Keratinocyte (primary cell): Measurements from ENCODE around the gene ADGRL3. TPM values are rescaled to one million over a fixed set of nuclear protein-coding genes. Genes with fewer than 3 reads are reported as not detected.

Experiments
- DNase-seq: peaks from one replicate; pipeline ENCODE4 v3.0.0-alpha.2; 2011; ENCODE audit warnings: low read depth, missing footprints, low spot score
- FAIRE-seq: peaks from 2 replicates; lab custom pipeline; 2011; peaks lifted over from hg19 to GRCh38; lab: Jason Lieb, UNC
- H2AFZ ChIP-seq: 2 replicates; pipeline ENCODE4 v1.6.0; 2012; ENCODE audit warnings: low read length, control low read depth, inconsistent platforms; ENCODE audit not compliant: control insufficient read depth
- H3K27ac ChIP-seq: 2 replicates; pipeline ENCODE4 v1.5.1; 2011; ENCODE audit warnings: low read length; ENCODE audit not compliant: control insufficient read depth, insufficient read depth
- H3K27me3 ChIP-seq: 3 replicates; pipeline ENCODE4 v1.6.0; 2011; ENCODE audit warnings: low read length; ENCODE audit not compliant: control insufficient read depth, insufficient read depth; ENCODE audit errors: extremely low read depth
- H3K36me3 ChIP-seq, 2 experiments: 2 replicates in 1 of 2; 3 replicates in 1 of 2; pipeline ENCODE4 v1.5.1; 2011; ENCODE audit warnings: low read length in 2 of 2, mild to moderate bottlenecking in 1 of 2; ENCODE audit not compliant: control insufficient read depth in 2 of 2, insufficient read depth in 2 of 2; ENCODE audit errors: extremely low read depth in 1 of 2
- H3K4me1 ChIP-seq: 3 replicates; pipeline ENCODE4 v1.5.1; 2011; ENCODE audit warnings: low read length; ENCODE audit not compliant: control insufficient read depth, insufficient read depth; ENCODE audit errors: extremely low read depth
- H3K4me2 ChIP-seq: 3 replicates; pipeline ENCODE4 v1.6.0; 2011; ENCODE audit warnings: low read depth, low read length; ENCODE audit not compliant: control insufficient read depth, insufficient read depth; ENCODE audit errors: extremely low read depth
- H3K4me3 ChIP-seq, 3 experiments: fragments of 200-600 bp in 1 of 3; sonication (generic) in 1 of 3; 2 replicates in 2 of 3; 3 replicates in 1 of 3; pipeline ENCODE4 v1.5.1; 2011 to 2016; ENCODE audit warnings: low read length in 3 of 3, mild to moderate bottlenecking in 3 of 3, control low read depth in 2 of 3, inconsistent platforms in 1 of 3, low read depth in 1 of 3, mixed read lengths in 1 of 3, mixed run types in 1 of 3, moderate library complexity in 1 of 3; ENCODE audit not compliant: control insufficient read depth in 2 of 3, insufficient read depth in 2 of 3; ENCODE audit errors: extremely low read depth in 1 of 3
- H3K79me2 ChIP-seq: 2 replicates; pipeline ENCODE4 v1.6.0; 2012; ENCODE audit warnings: low read length; ENCODE audit not compliant: control insufficient read depth, insufficient read depth
- H3K9ac ChIP-seq: 3 replicates; pipeline ENCODE4 v1.6.0; 2011; ENCODE audit warnings: low read length; ENCODE audit not compliant: control insufficient read depth, insufficient read depth; ENCODE audit errors: extremely low read depth
- H3K9me1 ChIP-seq: 3 replicates; pipeline ENCODE4 v1.6.0; 2011; ENCODE audit warnings: low read length; ENCODE audit not compliant: control insufficient read depth, insufficient read depth; ENCODE audit errors: extremely low read depth
- H3K9me3 ChIP-seq: 2 replicates; pipeline ENCODE4 v1.5.1; 2012; ENCODE audit warnings: low read depth, low read length; ENCODE audit not compliant: control insufficient read depth
- H4K20me1 ChIP-seq: 3 replicates; pipeline ENCODE4 v1.6.0; 2011; ENCODE audit warnings: low read length; ENCODE audit not compliant: control insufficient read depth, insufficient read depth; ENCODE audit errors: extremely low read depth
- CTCF ChIP-seq, 3 experiments: IDR thresholded peaks in 1 of 3; conservative IDR thresholded peaks in 1 of 3; optimal IDR thresholded peaks in 1 of 3; 2 replicates in 2 of 3; 3 replicates in 1 of 3; pipeline versions ENCODE3 to v1.5.1; 2011; ENCODE audit warnings: low read length in 3 of 3, mild to moderate bottlenecking in 3 of 3, moderate library complexity in 2 of 3, control low read depth in 1 of 3, inconsistent platforms in 1 of 3; ENCODE audit not compliant: insufficient read depth in 2 of 3; ENCODE audit errors: extremely low read depth in 1 of 3
- EZH2 ChIP-seq: IDR thresholded peaks from one replicate; pipeline ENCODE4 v1.6.1; 2012; ENCODE audit warnings: inconsistent platforms, mild to moderate bottlenecking, low read length, moderate library complexity
- dilution Hi-C: fragments of 300-500 bp; cut with MboI; formaldehyde crosslinking; loops from one replicate; pipeline ENCODE4 v1.7.0; 2020; ENCODE audit warnings: low sequenced_read_pairs; ENCODE audit not compliant: extremely low pct_ligation_motif_present
- polyA plus RNA-seq, 5 experiments: library from polyadenylated mRNA; depleted of rRNA in 3 of 5; stranded (reverse) in 3 of 5; stranded (forward) in 1 of 5; unstranded in 1 of 5; fragments of >200 nt; gene quantifications; 1 replicate in 1 of 5; 2 replicates in 3 of 5; 3 replicates in 1 of 5; pipeline versions ENCODE4 v1.2.1 to v1.2.3, GENCODE V29; 2011 to 2012; ENCODE audit warnings: missing spikeins in 2 of 5, low read depth in 1 of 5, low replicate concordance in 1 of 5

ADGRL3 gene
- polyA plus RNA-seq, 1 donor (not counting 4 experiments of a cell fraction or from before 2014, with no cell fraction given): 0.18 TPM

GRCh38 chr4:61628727-61629126 lies 428.6 kb downstream of the ADGRL3 start:
- no peaks in the 10 kb centered on the region for H3K27me3 ChIP-seq
- no peak for FAIRE-seq
- TF ChIP-seq CTCF (optimal IDR thresholded peaks at IDR 0.05 in 1 of 3, IDR thresholded peaks at IDR 0.05 in 1 of 3, conservative IDR thresholded peaks at IDR 0.05 in 1 of 3; ENCODE audit: extremely low read depth in 1 of 3, insufficient read depth in 2 of 3, low read length in 3 of 3): no peak
- TF ChIP-seq EZH2: no peak
- H3K9me3 ChIP-seq: no peaks in the 10 kb centered on the region
- H3K79me2 ChIP-seq: no peaks in the 10 kb centered on the region
- no peaks in the 10 kb centered on the region for H3K9me1 ChIP-seq
- no peak for DNase-seq
- H3K4me3 ChIP-seq: no peak overlapping the region
- dilution Hi-C loops: no loop called here
- no peaks in the 10 kb centered on the region for H3K4me1 ChIP-seq
- H3K9ac ChIP-seq: no peak overlapping the region
- H2AFZ ChIP-seq: no peak overlapping the region
- no peaks in the 10 kb centered on the region for H3K36me3 ChIP-seq
- H4K20me1 ChIP-seq: no peaks in the 10 kb centered on the region
- no peak overlapping the region for H3K27ac ChIP-seq
- no peak overlapping the region for H3K4me2 ChIP-seq

GRCh38 chr4:61630548-61630947 lies 430.4 kb downstream of the ADGRL3 start:
- no peak overlapping the region for H2AFZ ChIP-seq
- no peak for DNase-seq
- no peaks in the 10 kb centered on the region for H3K9me1 ChIP-seq
- H3K36me3 ChIP-seq: no peaks in the 10 kb centered on the region
- H3K4me3 ChIP-seq: no peak overlapping the region
- H3K9me3 ChIP-seq: no peaks in the 10 kb centered on the region
- H4K20me1 ChIP-seq: no peaks in the 10 kb centered on the region
- no peaks in the 10 kb centered on the region for H3K27me3 ChIP-seq
- TF ChIP-seq EZH2: no peak
- TF ChIP-seq CTCF (optimal IDR thresholded peaks at IDR 0.05 in 1 of 3, IDR thresholded peaks at IDR 0.05 in 1 of 3, conservative IDR thresholded peaks at IDR 0.05 in 1 of 3; ENCODE audit: extremely low read depth in 1 of 3, insufficient read depth in 2 of 3, low read length in 3 of 3): no peak
- dilution Hi-C loops: no loop called here
- H3K79me2 ChIP-seq: no peaks in the 10 kb centered on the region
- H3K27ac ChIP-seq: no peak overlapping the region
- no peak overlapping the region for H3K4me2 ChIP-seq
- H3K9ac ChIP-seq: no peak overlapping the region
- H3K4me1 ChIP-seq: no peaks in the 10 kb centered on the region
- no peak for FAIRE-seq
